Stimulated activated CD4-positive, alpha-beta T cell treated with anti-CD3 and anti-CD28 coated beads, Interleukin-2, amount 100 ng/mL, for 48 hours (primary cell): ENCODE data around the gene ARHGEF28.

Experiments used
- DNase-seq, 2 donors: peaks; one replicate each; pipeline ENCODE4 v3.0.0-alpha.2; 2020

ARHGEF28 gene

GRCh38 chr5:73702534-73702933 lies 76.5 kb downstream of the ARHGEF28 start:
- no peak for DNase-seq

- no peak for DNase-seq
Measured at GRCh38 chr5:73702951-73703350, 77.0 kb downstream of the ARHGEF28 start.

GRCh38 chr5:73705364-73705763 lies 79.4 kb downstream of the ARHGEF28 start:
- no peak for DNase-seq

- no peak for DNase-seq
Measured at GRCh38 chr5:73706963-73707362, 81.0 kb downstream of the ARHGEF28 start.

GRCh38 chr5:73709536-73710129 lies 83.6 kb downstream of the ARHGEF28 start:
- no peak for DNase-seq

GRCh38 chr5:73716284-73716808 lies 90.3 kb downstream of the ARHGEF28 start:
- no peak for DNase-seq

DNA sequence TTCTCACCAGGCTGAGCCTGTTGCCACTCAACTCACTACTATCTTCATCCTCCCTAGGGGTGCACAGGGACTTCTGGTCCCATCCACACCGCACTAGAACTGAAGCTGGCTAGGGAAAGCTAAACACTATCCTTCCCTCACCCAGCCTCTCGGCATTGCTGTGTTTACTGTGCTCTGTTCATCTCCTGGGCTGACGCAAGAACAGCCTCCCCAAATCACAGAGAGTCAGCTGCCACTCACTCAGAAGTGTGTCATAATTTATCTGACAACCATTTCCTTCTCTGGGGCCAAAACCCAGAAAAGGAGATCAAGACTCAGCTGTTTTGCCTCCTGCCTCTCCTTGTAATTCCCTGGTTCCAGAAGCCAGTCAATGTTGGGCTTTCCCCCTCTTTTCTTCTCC lies 92.8 kb downstream of the ARHGEF28 start:
- no peak for DNase-seq

- DNase-seq, result no peak
Measured at GRCh38 chr5:73719632-73720031, 93.6 kb downstream of the ARHGEF28 start.

DNA sequence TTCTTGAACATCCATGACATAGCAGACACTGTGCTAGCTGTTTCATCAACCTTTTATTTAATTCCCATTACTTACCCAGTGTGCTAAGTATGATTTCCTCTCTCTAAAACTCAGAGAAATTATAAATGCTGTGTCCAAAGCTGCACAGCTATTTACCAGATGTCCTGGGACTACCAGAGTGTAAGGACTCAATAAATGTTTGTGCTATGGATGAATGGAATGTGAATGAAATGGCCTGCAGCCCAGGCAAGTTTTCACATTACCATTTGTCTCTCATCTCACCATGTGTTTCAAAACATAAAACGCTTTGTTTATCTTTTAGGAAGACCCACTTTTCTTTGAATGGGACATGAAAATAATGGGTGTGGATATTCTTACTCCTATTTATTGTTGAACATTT lies 96.2 kb downstream of the ARHGEF28 start:
- no peak for DNase-seq

DNA sequence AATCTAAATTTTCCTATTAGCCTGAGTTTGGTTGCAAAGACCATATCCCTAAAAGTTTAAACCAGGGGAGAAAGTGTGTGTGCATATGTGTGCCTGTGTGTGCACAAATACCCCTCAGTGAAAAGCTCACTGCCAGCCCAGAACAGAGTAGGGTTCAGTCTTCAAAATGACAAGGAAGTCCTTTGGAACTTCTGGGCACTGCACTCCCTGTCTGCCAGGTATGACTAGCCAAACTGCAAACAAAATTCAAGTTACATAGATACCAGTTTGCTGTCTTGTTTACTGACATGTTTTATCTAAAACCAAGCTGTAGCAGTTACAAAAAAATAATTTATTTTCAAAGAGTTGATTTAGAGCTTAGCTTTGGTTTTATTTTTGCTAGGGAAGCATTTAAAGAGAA lies 100.1 kb downstream of the ARHGEF28 start:
- no peak for DNase-seq

DNA sequence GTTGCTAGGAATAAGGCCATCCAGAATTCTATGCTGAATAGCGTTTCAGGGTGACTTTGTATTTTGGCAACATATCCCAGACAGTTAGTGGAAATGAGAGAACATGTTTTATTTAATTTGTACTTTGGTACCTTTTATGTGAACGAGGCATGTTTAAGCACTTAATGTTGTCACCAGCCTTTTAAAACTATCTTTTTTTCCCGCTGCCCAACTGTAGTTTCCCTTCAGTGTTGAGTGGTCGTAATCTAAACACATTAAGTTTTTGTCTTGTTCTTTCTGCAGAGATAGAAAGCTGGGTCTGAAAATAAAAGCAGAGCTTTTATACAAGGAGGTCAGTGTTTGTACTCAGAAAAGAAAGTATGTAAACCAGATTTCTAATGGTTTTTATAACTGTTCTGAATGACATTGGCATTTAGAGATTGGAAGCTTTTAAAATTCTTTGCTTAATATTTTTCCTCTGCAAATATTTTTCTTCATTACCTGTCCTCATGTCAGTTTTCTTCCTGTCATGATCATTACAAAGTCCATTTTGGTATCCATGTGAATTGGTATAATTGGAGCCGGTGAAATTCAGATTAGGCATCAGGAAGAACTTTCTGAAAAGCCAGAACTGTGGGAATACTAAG lies 100.7 kb downstream of the ARHGEF28 start:
- no peak for DNase-seq

- no peak for DNase-seq
Measured at GRCh38 chr5:73727470-73727869, 101.5 kb downstream of the ARHGEF28 start.

GRCh38 chr5:73728493-73729273 lies 102.7 kb downstream of the ARHGEF28 start:
- DNase-seq, result no peak

DNA sequence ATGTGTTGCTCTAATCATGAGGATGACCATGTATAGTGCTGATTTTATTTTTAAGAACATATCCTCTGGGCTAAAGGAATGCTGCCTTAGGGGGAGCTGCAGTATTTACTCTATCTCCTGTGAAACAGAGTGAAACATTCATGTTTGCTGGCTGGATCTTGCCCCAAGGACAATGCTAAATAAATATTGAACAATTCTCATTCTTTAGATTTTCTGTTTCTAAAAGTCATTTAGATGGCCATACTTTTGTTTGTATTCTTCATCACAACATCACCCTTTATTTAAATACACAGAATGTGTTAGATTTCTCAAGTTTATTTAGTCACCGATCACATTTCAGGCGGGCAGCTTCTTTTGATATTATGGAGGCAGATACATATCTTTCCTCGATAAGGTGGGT lies 103.3 kb downstream of the ARHGEF28 start:
- no peak for DNase-seq

DNA sequence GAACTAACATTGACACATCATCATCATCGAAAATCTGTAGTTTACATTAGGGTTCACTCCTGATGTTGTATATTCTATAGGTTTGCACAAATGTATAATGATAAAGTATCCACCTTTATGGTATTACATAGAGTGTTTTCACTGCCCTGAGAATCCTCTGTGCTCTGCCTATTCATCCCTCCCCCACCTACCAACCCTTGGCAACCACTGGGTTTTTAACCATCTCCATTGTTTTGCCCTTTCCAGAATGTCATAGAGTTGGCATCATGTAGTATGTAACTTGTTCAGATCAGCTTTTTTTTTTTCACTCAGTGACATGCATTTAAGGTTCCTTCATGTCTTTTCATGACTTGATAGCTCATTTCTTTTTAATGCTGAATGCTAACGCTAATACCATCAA lies 106.0 kb downstream of the ARHGEF28 start:
- no peak for DNase-seq

DNA sequence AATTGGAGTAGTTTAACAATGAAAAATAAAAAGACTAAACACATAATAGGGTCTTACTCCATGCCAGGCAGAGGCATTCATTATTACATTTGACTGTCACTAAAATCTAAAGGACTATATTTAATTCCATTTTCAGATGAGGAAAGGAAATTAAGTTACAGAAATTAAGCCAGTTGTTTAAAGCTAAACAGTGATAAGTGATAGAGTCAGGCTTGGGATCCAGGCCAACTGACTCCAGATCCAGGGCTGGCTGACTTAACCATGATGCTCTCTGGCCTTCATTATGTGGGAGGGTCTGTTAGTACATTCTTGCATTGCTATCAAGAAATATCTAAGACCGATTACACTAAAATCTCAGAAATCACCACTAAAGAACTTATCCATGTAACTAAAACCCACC lies 107.2 kb downstream of the ARHGEF28 start:
- no peak for DNase-seq

GRCh38 chr5:73735032-73735734 lies 109.2 kb downstream of the ARHGEF28 start:
- DNase-seq, result no peak

- no peak for DNase-seq
Measured at GRCh38 chr5:73739650-73740049, 113.7 kb downstream of the ARHGEF28 start.

- DNase-seq, result no peak
Measured at GRCh38 chr5:73740274-73740790, 114.3 kb downstream of the ARHGEF28 start.

- no peak for DNase-seq
Measured at GRCh38 chr5:73743161-73743560, 117.2 kb downstream of the ARHGEF28 start.

DNA sequence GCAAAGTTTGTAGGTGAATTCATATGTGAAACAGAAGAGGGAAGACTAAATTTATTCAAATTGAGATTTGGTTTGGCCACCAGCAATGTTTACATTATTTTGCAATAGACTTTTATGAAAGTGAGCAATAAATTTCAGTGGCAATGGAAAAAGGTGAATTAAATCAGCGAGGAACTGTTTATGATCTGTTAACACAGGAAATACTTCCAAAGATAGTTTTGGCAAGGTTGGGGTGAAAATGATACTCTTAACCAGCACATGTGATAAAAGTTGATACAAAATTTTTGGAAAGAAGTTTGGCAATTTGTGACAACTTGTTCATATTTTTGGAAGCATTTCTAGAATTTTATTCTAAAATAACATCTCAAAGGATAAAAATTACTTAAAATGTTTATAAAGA lies 119.8 kb downstream of the ARHGEF28 start:
- DNase-seq, result no peak

GRCh38 chr5:73746608-73747007 lies 120.6 kb downstream of the ARHGEF28 start:
- DNase-seq, result no peak
